GM19193 (cell line): Measurements from ENCODE around the gene FANCC.

Experiments
- POLR2A ChIP-seq: IDR thresholded peaks from 4 replicates; pipeline ENCODE4 v1.6.1; 2011; ENCODE audit not compliant: insufficient read depth, insufficient read length; ENCODE audit errors: extremely low read depth

The FANCC gene

DNA sequence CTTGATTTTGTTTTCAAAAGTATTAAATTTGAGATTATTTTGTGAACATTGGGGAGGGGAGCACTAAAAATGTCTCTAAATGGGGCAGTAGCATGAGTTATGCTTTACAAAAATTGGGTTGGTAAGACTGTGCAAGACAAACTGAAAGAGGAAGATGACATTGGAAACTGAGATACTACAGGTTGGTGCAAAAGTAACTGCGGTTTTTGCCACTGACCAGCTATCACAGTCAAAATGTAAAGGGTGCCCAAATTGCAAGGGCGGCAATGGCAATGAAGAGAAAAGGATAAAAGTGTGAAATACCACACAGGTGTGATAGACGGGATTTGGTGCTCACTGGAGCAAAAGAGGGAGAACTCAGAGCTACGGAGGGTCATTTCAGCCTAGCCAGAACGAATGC lies 124.0 kb downstream of the FANCC start:
- no peak for TF ChIP-seq POLR2A

DNA sequence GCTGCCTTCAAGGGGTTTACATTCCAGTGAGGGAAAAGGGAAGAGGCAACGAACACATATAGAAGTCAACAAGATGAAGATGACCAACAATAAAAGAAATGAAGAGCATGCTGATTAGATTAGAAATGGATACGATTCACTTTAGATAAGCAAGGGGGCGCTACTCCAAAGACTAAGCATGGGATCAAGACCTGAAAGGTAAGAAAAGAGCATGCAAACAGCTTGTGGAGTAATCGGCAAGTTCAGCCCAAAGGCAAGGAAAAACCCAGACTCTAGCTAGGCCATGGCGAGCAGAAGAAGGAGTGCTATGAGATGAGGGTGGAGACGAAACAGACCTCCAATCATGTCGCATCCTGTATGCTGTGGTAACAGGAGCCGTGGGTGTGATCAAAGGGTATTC lies 124.4 kb downstream of the FANCC start:
- no peak for TF ChIP-seq POLR2A

- TF ChIP-seq POLR2A = no peak
These were observed 124.9 kb downstream of the FANCC start for GRCh38 chr9:95192631-95193030.

- no peak for TF ChIP-seq POLR2A
These were observed 127.1 kb downstream of the FANCC start for GRCh38 chr9:95190413-95190812.

GRCh38 chr9:95189251-95190098 lies 128.0 kb downstream of the FANCC start:
- TF ChIP-seq POLR2A = no peak

- no peak for TF ChIP-seq POLR2A
These were observed 129.1 kb downstream of the FANCC start for GRCh38 chr9:95188459-95188858.

DNA sequence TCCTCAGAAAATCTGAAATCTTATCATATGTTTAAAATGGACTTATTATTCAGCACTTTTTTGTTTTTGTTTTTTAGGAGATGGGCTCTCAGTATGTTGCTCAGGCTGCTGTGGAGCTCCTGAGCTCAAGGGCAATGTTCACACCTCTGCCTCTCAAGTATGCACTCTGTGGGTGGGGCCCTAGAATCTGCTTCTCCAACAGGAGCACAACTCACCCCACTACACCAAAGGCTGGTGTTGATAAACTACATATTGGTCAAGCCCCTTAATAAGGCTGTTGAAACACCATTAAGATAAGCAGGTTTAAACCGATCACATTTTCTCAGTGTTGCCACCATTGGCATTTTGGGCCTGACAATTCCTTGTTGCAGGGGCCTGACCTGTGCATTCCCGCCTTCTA lies 131.6 kb downstream of the FANCC start:
- TF ChIP-seq POLR2A = no peak

DNA sequence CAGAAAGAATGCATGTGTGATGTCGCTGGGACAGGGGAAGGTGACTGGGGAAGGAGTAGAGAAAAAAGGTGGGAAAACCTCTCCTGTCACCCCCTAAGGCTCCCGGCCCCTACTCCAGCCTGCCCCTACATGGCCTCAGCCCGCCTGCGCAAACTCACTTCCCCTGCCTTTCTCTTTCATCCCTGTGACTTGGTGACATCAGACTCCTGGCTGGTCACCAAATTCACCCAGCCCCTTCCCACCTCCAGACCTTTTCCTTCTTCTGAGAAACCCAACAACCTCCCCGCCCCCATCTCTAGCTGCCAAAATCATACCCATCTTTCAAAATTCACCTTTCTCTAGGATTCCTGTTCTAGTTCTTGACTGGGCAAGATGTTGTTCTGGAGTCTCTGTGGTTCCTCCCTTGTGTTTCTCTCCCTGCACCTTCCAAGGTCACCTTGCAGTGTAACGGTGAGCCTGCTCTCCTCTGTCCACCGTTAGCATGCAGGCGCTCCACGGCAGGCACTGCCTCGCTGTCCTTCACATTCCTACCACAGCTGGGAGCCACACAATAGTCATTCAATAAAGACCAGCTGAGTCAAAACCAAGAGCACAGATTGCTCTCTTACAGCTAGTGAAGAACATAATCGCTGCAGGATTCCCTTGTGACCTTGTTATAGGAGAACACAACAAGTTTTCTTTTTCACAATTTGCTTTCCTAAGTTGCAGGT lies 134.5 kb downstream of the FANCC start:
- TF ChIP-seq POLR2A = no peak

DNA sequence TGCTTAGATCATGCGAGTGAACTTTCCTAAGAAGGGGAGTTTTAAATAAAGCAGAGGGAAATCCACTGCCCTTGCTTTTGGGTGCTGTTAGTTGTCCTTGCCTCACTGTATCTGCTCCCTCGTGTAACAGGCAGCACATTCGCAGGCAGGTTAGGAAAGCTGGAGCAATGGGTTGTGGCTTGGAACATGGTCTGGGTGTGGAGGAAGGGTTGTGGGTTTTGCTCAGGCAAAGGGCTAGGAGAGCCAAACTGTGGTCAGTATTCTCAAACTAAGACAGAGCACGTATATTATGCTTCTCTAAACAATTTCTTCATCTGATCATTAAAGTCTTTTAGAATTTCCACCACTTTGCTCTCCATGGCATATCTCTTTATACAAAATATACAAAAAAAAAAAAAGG lies 135.7 kb downstream of the FANCC start:
- no peak for TF ChIP-seq POLR2A

- TF ChIP-seq POLR2A = no peak
These were observed 136.2 kb downstream of the FANCC start for GRCh38 chr9:95181226-95181818.

- no peak for TF ChIP-seq POLR2A
These were observed 139.9 kb downstream of the FANCC start for GRCh38 chr9:95177617-95178016.

DNA sequence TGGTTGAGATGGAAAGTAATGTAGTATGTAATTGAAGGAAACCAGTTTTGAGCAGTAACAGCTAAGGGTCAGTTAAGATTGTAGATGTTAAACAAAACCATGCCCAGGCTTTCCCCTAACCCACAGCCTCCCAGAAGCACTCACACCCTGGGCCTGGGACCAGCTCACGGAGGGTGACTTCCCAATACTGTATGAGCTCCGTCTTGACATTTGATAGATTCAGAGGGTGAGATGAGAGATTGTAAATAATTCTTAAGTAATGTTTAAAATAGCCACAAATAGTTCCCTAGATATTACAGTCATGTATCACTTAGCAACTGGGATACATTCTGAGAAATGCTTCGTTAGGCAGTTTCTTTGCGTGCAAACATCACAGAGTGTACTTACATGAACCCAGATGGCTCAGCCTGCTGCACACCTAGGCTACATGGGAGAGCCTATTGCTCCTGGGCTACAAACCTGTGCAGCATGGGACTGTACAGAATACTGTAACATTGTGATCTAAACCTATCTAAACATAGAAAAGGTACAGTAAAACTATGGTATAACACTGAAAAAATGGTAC lies 140.7 kb downstream of the FANCC start:
- TF ChIP-seq POLR2A = no peak

DNA sequence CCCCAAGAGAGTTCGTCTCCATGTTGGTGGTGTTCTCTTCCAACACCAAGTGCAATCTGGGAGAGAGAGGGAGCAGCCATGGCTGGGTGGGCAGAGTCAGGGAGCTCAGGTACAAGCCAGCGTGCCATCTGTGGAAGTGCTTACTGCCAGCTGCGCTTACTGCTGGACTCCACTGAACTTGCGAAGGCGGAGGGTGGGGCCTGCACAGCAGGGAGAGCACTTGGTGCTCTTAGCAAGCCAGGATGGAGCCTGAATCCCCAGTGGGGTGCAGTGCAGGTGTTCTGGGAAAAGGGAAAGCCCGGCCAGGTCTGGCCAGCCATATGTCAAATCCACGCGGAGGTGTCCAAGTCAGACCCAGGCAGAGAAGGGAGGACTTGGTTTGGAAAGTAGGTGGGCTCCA lies 142.0 kb downstream of the FANCC start:
- no peak for TF ChIP-seq POLR2A

GRCh38 chr9:95174038-95174437 lies 143.5 kb downstream of the FANCC start:
- no peak for TF ChIP-seq POLR2A

- TF ChIP-seq POLR2A = no peak
These were observed 145.9 kb downstream of the FANCC start for GRCh38 chr9:95171596-95171995.

GRCh38 chr9:95171001-95171400 lies 146.5 kb downstream of the FANCC start:
- TF ChIP-seq POLR2A = no peak

GRCh38 chr9:95167998-95168397 lies 149.5 kb downstream of the FANCC start:
- no peak for TF ChIP-seq POLR2A
